Measurements from ENCODE around the gene ACCSL. TPM values are rescaled to one million over a fixed set of nuclear protein-coding genes. Genes with fewer than 3 reads are reported as not detected.

The ACCSL gene
- total and polyA plus RNA-seq, 2 experiments from 2014 or later = not detected

GRCh38 chr11:44015624-44016007 lies 32.2 kb upstream of the ACCSL start:
- H3K27ac ChIP-seq = no peak overlapping the region
- H3K4me3 ChIP-seq = no peak overlapping the region
- H3K27me3 ChIP-seq = no peaks in the 10 kb centered on the region
- no peaks in the 10 kb centered on the region for H3K9me3 ChIP-seq (ENCODE audit: low read depth)
- TF ChIP-seq CTCF (IDR thresholded peaks at IDR 0.05; ENCODE audit: low read depth, low read length) = no peak
- DNase-seq (ENCODE audit: low read depth in 1 of 2, low spot score in 1 of 2) = no peak
- peaks cover 5% of the 10 kb centered on the region for H3K4me1 ChIP-seq (ENCODE audit: low read depth)
- no peaks in the 10 kb centered on the region for H3K36me3 ChIP-seq

GRCh38 chr11:44016131-44016530 lies 31.6 kb upstream of the ACCSL start:
- Histone ChIP-seq H3K27ac (no peak overlapping the region), H3K36me3 (no peaks in the 10 kb centered on the region), H3K9me3 (ENCODE audit: low read depth) (no peaks in the 10 kb centered on the region), H3K4me3 (no peak overlapping the region), H3K27me3 (no peaks in the 10 kb centered on the region), H3K4me1 (ENCODE audit: low read depth) (peaks cover 5% of the 10 kb centered on the region)
- TF ChIP-seq CTCF (IDR thresholded peaks at IDR 0.05; ENCODE audit: low read depth, low read length) = no peak
- DNase-seq (ENCODE audit: low read depth in 1 of 2, low spot score in 1 of 2) = peak in 1 of 2 donors; percentile 83

GRCh38 chr11:44016546-44017442 lies 31.0 kb upstream of the ACCSL start:
- no peak overlapping the region for H3K4me3 ChIP-seq
- TF ChIP-seq CTCF (IDR thresholded peaks at IDR 0.05; ENCODE audit: low read depth, low read length) = no peak
- no peaks in the 10 kb centered on the region for H3K27me3 ChIP-seq
- DNase-seq (ENCODE audit: low read depth in 1 of 2, low spot score in 1 of 2) = no peak
- peaks cover 5% of the 10 kb centered on the region for H3K4me1 ChIP-seq (ENCODE audit: low read depth)
- H3K36me3 ChIP-seq = no peaks in the 10 kb centered on the region
- H3K9me3 ChIP-seq (ENCODE audit: low read depth) = no peaks in the 10 kb centered on the region
- H3K27ac ChIP-seq = no peak overlapping the region

- Histone ChIP-seq H3K9me3 (ENCODE audit: low read depth) (no peaks in the 10 kb centered on the region), H3K27me3 (no peaks in the 10 kb centered on the region), H3K4me3 (no peak overlapping the region), H3K27ac (no peak overlapping the region), H3K4me1 (ENCODE audit: low read depth) (peaks cover 5% of the 10 kb centered on the region), H3K36me3 (no peaks in the 10 kb centered on the region)
- DNase-seq (ENCODE audit: low read depth in 1 of 2, low spot score in 1 of 2) = no peak
- no peak for TF ChIP-seq CTCF (IDR thresholded peaks at IDR 0.05; ENCODE audit: low read depth, low read length)
Observed at GRCh38 chr11:44017443-44018126, 30.2 kb upstream of the ACCSL start.

GRCh38 chr11:44018127-44018521 lies 29.7 kb upstream of the ACCSL start:
- TF ChIP-seq CTCF (IDR thresholded peaks at IDR 0.05; ENCODE audit: low read depth, low read length) = no peak
- H3K4me3 ChIP-seq = no peak overlapping the region
- no peaks in the 10 kb centered on the region for H3K36me3 ChIP-seq
- H3K9me3 ChIP-seq (ENCODE audit: low read depth) = no peaks in the 10 kb centered on the region
- H3K27me3 ChIP-seq = no peaks in the 10 kb centered on the region
- H3K27ac ChIP-seq = no peak overlapping the region
- no peak for DNase-seq (ENCODE audit: low read depth in 1 of 2, low spot score in 1 of 2)
- H3K4me1 ChIP-seq (ENCODE audit: low read depth) = peaks cover 5% of the 10 kb centered on the region
